Embryonic facial prominence (tissue), 1 donor: Measurements from ENCODE around the gene PRKAB1.
"Not testable (repeated sequence)": the region's sequence is repeated elsewhere in the genome, so short reads cannot be mapped to it uniquely, and the experiment has no call there.

ENCODE experiments used
- DNase-seq: peaks from one replicate; pipeline ENCODE4 v3.0.0-alpha.2; 2016; ENCODE audit errors: extremely low spot score

Gene PRKAB1

DNA sequence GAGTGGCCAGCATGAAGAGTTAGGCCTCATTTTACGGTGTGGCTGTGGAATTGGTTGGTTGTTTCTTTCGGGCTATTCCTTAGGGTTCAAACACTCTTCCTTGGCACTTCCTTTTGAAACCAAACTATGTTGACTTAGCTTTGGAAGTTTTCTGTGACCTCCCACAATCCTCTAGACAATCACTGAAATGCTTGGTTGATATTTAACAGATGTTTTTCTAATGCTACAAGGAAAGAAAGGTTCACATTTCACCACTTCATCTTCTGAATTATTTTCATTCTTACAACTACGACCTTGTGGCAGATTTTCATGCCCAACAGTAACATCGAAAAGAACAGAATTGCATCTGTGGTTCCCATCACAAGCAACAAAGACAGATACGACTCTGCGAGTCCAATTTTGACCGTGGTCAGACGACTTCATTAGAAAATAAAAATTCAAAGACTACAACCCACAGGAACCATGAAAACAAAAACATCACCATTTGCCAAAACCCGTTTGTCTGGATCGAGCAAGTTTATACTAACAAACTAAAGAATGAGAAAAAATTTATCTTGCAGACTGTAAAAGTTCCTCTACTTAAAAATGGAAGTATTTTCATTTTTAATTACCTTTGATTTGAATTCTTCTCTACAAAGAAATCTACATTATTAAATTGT lies 16.9 kb downstream of the PRKAB1 start:
- DNase-seq: no peak

DNA sequence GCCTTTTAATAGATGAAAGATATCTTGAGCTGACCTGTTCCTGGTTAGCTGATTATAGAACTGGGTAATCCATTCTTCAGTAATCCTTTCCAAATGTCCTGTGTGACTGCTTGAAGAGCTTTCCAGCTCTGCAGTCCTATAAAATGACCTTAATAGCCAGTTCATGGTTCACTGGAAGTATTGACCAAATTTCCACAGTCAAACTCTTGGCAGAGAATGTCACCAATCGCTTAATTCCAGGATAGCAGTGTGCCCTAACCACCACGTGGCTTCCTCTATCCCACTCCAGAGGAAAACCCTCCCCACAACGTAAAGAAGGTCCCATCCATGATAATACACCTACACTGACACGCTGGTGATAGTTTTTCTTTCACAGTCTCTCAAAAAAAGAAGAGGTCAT lies 17.4 kb downstream of the PRKAB1 start:
- DNase-seq: no peak

DNA sequence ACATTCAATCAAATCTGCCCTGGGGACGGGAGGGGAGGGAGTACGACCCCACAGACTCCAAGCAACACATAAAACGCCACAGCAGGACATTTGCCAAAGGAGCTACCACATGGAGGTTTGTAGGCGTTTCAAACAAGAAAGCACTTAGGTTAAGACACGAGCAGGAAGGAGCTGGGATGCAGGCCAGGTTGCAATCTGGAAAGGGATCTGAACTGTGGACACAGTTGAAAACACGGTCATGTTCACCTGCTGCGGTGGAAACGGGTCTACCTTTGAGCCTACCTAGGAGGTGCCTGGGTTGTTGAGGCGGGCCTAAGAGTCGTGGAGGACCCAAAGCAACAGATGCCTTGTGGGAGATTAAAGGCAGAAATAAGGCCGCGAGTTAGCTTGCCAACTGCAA lies 18.4 kb downstream of the PRKAB1 start:
- DNase-seq: no peak

- no peak for DNase-seq
Observed at GRCh38 chr12:119686776-119687175, 18.8 kb downstream of the PRKAB1 start.

- no peak for DNase-seq
Observed at GRCh38 chr12:119687406-119687805, 19.5 kb downstream of the PRKAB1 start.

DNA sequence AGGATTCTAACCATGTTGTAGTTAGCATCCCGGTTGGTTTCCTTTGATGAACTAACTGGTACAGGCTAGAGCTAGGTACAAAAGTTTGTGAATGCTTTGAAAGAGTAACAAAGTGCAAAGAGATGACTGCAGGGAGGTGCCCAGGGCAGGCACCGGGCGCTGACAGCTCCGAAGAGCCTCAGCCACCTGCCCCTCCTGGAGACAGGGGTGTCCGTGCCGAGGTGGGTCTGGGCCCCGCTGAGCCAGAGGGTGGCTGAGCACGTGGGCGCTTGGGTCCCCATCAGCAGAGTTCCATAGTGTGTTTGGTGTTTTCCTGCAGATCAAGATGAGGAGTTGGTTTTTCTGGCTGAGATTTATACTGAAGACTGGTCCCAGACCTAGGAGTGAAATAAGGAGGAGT lies 19.9 kb downstream of the PRKAB1 start:
- no peak for DNase-seq

GRCh38 chr12:119689935-119690500 lies 22.1 kb downstream of the PRKAB1 start:
- no peak for DNase-seq

DNA sequence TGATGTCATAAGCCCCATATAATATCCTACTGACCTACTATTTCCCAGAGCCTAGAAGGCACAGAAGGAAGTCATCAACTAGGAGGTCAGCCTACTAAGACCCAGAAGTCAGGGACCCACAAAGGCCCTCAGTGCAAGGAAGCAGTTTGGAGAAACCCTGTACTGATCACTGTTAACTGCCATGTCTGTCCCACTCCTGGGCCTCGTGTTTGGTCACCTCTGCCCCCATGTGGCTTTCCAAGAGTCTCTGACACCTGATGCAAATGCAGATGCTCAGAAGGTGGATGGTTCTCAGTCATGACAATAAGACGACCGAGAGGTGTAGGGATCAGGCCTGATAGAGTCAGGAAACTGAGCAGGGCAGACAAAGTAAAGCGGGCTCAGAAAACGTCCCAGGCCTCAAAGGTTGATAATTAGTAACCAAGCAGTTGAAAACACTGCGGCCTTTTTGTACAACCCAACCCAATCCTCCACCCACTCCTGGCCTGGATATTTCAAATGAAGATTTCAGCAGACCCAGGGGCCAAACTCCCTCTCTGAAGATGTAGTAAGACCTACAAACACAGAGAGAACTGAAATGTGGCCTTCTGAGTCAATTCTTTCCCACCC lies 23.4 kb downstream of the PRKAB1 start:
- DNase-seq: no peak

- no peak for DNase-seq
Observed at GRCh38 chr12:119692410-119692809, 24.5 kb downstream of the PRKAB1 start.

GRCh38 chr12:119692997-119693396 lies 25.1 kb downstream of the PRKAB1 start:
- DNase-seq: no peak

- no peak for DNase-seq
Observed at GRCh38 chr12:119693511-119693910, 25.6 kb downstream of the PRKAB1 start.

- DNase-seq: no peak
Observed at GRCh38 chr12:119694111-119694510, 26.2 kb downstream of the PRKAB1 start.

DNA sequence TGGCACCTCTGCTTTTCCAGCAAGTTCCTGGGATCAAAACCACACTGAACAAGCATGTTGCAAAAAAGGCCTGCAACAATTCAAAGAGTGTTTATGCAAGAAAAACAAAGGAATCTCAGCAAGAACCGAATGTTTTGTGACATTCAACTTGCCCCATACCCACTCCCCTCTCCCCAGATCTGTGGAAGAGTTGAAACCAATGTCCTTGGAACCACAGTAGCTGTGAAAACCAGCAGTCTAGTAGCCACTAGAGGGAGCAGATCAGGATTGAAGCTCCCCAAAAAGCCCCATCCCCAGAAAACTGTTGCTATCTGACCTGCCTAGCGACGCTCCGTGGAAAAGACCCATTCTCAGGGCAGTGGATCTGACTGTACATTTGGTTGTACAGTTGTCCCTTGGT lies 27.1 kb downstream of the PRKAB1 start:
- DNase-seq: no peak

GRCh38 chr12:119696943-119697342 lies 29.0 kb downstream of the PRKAB1 start:
- no peak for DNase-seq

GRCh38 chr12:119699199-119699760 lies 31.3 kb downstream of the PRKAB1 start:
- no peak for DNase-seq

- no peak for DNase-seq
Observed at GRCh38 chr12:119700078-119700477, 32.1 kb downstream of the PRKAB1 start.

GRCh38 chr12:119704065-119704747 lies 36.3 kb downstream of the PRKAB1 start:
- no peak for DNase-seq

GRCh38 chr12:119705182-119705581 lies 37.2 kb downstream of the PRKAB1 start:
- no peak for DNase-seq

GRCh38 chr12:119706427-119706826 lies 38.5 kb downstream of the PRKAB1 start:
- not testable (repeated sequence) for DNase-seq

GRCh38 chr12:119710374-119710964 lies 42.5 kb downstream of the PRKAB1 start:
- no peak for DNase-seq

DNA sequence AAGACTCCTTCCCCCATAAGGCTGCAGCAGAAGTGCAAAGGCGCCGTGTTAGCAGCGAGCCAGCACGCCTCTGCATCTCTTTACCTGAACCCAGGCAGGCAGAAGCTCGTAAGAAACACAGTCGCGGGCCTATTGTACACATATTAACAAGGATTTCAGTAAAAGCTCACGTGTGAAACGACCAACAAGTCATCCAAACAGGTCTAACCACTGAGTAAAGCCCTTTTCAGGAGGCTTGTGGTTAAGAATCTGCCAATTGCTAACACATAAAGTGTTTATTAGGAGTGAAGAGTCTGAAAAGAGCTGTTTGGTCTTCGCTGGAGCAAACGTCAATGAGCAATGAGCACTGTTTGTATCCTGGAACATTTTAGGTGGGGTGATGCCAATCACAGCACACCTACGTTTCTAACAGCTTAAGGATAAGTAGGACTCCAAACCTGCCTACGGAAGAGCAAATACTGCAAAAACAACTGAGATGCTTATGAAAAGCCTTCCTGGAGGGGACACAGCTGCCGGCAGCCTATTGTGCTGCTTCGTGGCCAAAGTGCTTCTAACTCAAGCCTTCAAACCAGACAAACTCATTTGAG lies 43.1 kb downstream of the PRKAB1 start:
- no peak for DNase-seq

DNA sequence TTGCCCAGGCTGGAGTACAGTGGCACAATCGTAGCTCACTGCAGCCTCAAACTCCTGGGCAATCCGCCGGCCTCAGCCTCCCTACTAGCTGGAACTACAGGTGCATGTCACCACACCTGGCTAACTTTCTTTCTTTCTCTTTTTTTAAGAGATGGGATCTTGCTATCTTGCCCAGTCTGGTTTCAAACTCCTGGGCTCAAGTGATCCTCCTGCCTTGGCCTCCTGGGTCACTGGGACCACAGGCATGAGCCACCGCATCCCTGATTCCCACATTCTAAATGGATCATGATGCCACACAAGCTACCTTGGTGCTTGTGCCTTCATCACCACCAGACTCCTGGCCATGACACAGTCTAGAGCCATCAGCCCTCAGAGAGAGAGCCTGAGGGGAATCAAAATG lies 43.8 kb downstream of the PRKAB1 start:
- no peak for DNase-seq
